GM21576 (cell line): ENCODE results near the gene CPED1.
A peak's percentile ranks its signal among the peaks of the same experiment; 100 is the strongest.
"Not testable (repeated sequence)": the region's sequence is repeated elsewhere in the genome, so short reads cannot be mapped to it uniquely, and the experiment has no call there.

Experiments used
- ATAC-seq: cut with Tn5 transposase; IDR thresholded peaks from one replicate; pipeline ENCODE4 v1.9.1; 2021; ENCODE audit warnings: mild to moderate bottlenecking, moderate library complexity; ENCODE audit not compliant: unreplicated experiment

CPED1 gene

DNA sequence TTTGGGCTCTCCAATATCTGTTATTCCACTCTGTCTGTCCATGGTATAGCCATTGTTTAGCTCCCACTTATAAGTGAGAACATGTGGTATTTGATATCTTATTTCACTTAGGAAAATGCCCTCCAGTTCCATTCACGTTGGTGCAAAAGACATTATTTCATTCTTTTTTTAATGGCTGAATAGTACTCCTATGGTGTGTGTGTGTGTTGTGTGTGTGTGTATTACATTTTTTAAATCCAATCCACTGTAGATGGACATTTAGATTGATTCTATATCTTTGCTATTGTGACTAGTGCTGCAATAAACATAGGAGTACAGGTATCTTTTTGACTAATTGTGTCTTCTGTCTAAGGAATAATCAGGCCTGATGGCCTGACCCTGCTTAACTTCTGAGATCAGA lies 7.4 kb upstream of the CPED1 start:
- no peak for ATAC-seq

DNA sequence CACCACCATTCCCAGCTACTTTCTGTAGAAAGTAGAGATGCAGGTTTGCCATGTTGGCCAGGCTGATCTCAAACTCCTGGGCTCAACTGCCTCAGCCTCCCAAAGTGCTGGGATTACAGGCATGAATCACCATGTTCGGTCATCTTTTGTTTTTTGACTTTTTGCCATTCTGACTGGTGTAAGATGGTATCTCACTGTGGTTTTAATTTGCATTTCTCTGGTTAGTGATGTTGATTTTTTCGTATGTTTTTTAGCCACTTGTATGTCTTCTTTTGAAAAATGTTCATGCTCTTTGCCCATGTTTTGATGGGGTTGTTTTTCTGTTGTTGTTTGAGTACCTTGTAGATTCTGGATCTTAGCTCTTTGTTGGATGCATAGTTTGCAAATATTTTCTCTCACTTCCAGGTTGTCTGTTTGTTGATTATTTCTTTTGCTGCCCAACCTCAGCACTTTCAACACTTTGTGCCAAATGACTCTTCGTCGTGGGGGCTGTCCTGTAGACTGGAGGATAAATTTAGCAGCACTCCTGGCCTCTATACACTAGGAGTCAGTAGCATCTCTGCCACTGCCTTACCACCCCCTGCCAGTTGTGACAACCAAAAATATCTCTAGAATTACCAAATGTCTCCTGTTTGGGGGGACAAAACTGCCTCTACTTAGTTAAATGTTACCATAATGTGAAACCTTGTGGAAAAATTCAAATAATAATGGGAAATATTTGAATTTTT lies 6.5 kb upstream of the CPED1 start:
- ATAC-seq: no peak

DNA sequence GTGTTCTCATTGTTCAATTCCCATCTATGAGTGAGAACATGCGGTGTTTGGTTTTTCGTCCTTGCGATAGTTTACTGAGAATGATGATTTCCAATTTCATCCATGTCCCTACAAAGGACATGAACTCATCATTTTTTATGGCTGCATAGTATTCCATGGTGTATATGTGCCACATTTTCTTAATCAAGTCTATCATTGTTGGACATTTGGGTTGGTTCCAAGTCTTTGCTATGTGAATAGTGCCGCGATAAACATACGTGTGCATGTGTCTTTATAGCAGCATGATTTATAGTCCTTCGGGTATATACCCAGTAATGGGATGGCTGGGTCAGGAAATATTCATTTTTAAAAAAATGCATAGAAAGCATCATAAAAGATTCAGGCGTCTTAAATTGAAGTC lies 4.9 kb upstream of the CPED1 start:
- not testable (repeated sequence) for ATAC-seq

DNA sequence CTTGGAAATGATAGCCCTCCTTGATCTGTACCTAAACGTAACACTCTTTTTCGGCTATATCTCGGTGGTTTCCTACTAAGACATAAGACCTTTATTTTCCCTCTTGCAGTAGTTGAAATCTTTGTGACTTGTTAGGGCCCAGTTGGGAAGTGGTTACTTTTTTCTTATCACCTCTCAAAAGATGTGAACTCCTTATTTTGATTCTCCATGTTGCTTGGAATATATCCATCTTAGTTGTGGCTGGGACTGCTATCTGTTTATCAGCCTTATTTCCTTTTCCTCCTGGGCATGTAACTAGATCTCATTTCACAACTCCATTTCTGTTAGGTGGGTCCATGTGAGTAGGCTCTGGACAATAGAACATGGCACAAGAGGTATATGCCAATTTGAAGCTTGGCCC lies 4.1 kb upstream of the CPED1 start:
- ATAC-seq: no peak

DNA sequence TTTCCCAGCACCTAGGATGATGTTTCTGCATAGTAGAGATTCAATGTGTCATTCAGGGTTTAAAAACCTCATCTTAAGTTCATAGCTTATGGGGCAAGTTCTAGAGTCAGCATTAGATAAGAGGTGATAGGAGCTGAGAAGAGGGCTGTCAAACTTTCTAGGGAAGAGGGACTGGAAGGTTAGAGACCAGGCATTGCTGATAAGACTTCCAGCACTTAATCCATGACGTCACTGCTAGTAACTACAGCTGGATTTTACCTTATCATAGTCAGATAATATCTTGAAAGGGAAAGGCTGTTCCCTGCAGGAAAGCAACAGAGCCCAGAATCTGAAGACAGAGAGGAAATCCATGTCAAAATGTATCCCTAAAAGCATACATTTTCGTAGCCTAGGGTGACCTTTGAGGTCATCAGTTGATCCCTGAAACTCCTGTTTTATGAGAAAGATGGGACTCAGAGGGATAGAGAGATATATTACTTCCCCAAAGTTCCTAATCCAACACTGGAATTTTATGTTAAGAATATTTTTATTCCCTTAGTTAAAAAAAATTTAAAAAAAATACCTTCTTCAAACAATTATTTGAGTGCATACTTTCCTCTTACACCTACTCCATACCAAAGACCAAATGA lies 3.3 kb upstream of the CPED1 start:
- no peak for ATAC-seq

DNA sequence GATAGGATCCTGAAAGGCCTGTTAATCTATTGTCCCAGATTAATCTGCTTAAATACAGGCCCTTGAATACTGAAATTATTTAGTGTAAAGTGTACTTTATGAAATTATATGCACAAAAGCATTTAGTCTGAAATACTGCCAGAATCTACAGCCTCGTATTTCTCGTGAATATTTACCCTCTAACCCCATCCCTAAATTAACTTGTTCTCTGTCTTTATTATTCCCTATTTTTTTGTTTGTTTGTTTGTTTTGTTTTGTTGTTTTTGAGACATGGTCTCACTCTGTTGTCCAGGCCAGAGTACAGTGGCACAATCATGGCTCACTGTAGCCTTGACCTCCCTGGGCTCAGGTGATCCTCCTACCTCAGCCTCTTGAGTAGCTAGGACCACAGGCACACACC lies 2.7 kb upstream of the CPED1 start:
- no peak for ATAC-seq

DNA sequence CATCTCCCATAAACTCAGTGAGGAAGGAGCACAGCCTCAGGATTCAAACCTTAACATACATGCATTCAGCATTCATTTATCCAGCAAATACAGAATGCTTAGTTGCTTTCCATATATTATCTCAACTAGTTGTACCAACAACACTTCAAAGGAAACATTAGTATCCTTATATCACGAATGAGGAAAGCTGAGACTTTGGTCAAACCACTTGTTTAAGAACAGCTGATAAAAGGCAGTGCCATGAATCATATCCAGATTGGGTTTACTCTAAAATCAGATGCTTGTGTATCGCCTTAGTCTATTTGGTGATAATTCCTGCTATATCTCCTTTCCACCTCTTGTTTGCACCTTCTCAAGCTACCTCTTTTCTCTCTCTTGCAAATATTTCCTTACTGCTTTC lies 1.9 kb upstream of the CPED1 start:
- ATAC-seq: no peak

DNA sequence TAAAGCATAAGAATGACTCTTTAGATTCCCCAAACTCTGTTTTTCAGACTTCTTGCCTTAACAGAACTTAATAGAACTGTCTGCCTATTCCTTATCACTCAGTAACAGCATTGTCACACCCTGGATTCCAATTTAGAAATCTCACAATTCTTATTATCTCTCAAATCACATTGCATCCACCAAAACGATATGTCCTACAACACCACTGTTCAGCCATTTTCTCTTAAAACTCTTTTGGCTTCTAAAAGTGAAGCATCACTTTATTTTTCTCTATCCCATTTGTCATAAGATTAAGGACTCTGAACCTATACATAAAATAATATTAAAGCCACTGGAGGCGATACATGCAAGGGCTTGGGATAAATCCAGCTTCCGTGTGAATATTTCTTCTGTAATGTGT lies 1.2 kb upstream of the CPED1 start:
- ATAC-seq: no peak

DNA sequence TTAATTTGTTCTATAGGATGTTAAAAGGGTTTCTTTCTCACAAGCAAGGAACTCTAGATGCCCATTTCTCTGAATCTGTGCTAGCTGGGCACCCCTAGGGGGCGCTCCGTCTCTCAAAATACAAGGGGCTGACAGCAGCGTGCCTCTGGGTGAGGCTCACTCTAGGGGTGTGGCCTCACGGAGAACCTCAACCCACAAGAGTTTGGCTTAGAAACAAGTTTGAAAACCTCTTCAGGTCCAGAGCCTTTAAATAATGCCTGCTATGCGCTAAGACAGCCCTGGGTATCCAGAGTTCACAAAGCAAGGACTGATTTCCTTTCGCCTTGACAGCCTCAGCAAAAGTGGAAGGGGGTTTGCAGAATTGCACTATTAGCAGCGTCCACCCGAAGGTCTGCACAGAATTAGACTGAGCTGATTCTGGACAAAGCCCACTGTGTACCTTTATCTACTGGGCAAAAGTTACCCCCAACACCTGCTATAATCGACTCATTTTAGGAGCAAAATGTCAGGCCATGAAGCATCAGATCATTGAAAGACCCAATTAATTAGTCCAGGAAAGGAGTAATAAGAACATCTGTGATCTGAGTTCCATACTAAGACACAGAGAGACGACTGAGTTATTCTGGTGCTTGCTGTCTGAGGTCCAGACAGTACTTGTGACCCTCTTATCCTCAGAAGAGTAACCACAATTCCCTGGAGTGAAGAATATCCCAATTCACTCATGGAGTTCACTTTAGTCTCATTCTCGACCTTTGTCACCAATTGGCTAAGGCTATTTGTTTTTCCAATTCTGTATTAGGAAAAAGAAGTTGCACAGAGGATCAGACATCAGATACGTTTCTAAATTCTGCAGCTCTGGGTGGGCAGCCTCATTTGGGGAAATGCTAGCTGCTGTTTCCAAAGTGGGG lies 574 bp upstream of the CPED1 start:
- ATAC-seq: peak; percentile 95

DNA sequence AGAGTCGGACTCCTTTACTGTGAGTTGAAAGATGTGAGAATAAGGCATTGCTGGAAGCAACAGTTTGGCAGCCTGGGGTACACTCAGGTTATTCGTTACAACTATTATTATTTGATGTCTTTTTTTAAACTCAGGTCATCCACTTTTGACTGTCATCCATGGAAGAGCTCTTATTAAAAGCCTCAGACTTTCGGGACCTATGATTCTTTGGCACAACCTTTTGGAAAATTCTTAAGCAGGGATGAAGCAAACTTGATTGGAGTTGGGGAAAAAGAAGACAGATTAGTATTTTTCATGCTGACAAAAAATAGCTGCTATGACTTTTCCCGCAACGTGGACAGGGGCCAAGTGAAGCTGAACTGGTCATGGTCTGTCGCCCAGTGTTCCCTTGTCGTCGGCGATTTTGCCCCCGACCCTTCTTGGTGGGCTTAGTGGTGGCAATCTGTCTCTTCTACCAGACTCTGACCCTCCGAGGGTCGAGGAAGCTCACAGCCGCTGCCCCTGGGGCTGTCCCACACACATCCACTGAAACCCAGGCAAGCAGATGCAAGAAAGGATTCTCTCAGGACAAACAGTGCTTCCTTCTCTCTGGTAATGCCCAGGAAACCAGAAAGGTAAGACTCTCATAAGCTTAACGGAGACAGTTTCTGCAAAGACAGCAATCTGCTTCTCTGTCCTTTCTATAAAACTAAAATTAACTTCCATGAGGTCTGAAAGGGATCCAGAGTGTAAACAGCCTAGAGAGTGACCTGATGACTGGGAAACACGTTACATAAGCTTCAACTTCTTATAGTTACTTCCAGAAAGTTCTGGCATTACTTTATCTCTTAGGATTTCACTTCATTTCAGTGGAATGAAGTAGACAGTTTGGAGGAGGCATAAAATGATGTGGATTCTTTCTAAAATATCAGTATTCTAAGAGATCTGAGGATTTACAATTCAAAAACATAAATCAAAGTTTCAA lies 1.0 kb downstream of the CPED1 start:
- no peak for ATAC-seq

DNA sequence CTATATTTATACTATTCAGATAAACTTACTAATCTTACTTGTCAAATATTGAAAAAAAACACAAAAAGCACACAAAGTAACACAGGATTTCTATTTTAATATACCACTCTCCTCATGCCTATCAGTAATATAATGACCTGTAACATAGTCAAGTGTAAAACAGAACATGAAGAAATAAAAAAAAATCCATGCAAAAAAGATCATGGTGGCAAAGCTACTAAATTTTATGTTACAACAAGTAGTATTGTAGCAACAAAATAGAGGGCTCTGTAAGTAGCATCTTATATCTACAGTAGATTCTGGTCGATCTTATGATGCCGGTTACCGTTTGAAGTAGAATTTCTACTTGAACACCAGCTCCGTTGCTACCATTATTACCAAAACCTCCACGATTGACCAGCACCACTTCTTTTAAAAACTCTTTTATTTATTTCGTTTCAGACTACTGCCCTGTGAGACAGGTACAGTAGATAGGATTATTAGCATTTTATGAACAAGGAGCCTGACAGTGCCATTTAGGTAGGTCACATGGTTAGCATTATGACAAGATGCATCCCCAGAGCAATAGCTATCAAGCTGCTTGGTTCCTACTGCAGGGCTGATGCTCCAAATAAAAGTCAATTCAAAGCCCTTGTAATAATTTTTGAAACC lies 2.1 kb downstream of the CPED1 start:
- no peak for ATAC-seq

DNA sequence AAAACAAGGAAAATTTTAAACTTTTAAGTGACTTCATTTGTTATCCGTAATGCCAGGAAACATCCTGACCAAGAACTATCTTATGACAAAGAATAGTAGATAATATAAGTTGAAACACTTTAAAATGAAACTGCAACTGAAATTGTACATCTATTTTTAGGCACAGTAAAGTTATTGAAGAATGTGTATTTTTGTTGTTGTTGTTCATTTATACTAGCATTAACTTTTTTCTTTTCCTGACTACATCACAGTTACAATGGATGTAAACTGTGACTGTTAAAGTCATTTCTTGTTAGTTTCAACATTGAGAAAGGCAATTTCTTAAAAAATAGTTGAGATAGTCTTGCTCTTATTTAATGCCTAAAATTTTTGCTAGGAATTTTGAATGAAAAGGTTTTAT lies 2.6 kb downstream of the CPED1 start:
- no peak for ATAC-seq

DNA sequence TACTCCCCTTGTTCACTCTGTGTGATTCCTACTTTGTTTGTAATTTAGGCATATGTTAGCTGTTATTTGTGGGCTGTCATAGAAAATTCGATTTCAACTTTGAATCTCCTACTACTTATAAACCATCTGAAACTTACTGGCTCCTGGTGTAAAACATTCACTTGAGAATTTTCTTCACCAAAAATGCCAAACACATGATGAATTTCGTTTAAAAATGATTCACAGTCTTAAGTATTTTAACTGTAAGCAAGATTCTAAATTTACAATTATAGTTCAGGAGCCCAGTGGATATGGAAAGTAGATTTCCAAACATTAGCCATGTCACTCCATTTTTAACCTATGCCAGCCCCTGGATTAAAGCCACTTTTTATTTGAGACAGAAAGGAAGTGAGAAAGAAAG lies 3.1 kb downstream of the CPED1 start:
- no peak for ATAC-seq

DNA sequence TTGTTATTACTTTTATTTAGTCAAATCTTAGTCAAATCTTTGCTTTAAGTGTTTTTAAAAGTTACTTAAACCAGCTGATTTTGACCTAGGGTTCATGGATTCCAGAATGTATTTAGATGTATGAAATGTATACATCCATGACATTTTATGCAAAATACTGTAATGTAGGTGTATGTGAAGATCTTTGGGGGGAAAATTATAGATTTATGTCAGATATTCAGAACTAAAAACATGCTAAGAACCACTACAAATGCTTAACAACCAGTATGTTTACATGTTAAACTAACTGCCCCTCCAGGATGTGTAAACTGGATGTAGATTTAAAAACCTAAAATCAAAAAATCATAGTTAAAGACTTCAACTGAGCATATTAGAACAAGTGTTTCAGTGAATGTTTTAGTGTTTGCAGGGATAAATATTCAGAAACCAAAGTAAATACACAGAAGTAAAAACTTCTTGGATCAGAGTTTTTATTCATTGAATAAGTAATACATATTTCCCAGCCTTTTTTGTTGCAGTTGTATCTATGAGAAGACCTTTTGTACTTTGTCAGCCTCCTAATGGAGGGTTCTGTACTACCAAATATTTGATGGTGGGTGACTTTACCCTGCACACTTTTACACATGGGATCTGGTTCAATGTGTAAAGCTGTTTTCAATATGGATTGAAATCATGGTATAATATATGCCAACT lies 3.9 kb downstream of the CPED1 start:
- ATAC-seq: no peak

DNA sequence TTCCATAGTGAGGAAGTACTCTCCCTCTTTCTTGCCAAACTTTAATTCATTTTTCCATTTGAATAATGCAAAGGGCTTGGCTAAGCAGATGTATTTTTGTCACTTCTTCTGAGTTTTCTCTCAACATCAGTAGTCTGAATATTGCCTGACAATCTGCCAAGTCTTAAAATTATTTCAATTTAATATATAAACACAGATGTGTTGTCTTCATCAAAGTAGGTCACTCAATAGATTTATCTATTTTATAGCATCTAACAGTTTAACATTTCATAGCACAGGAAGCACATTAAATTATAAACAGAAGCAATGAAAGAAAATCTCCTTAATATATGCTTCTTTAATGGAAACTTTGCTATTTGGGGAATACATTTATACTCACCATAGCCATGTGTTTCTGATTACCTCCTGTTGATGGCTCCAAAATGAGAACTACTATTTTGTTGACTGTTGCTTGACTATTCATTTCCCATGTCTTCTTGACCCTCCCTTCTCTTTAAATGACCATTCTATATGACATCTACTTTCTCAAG lies 4.5 kb downstream of the CPED1 start:
- no peak for ATAC-seq

DNA sequence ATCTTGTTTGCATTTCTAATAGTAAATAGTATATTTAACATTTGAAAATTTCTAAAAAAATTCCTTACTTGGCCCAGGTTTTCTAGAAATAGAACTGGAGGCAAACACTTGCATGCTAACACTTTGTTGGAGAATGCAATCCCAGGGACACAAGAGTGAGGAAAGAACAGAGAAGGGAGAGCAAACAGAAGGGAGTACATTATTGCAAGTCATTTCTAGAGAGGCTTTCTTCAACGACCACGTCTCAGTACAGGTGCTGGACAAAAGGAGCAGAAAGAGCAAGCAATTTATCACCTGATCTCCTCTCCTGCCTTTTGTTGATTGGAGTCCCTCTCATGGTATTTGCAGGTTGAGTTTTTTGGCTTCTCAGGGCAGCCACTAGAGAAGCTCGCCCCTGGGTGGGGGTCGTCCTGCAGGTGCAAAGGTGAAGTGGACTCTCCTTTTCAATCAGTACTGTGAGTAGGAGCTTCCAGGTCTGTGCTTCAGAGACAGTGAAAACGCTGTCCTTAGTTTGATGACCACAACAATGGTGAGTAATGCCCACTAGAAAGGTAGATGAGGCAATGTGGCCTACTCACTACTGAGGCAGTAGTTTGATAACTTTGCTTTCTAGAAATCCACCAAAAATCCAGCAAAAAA lies 5.2 kb downstream of the CPED1 start:
- no peak for ATAC-seq

DNA sequence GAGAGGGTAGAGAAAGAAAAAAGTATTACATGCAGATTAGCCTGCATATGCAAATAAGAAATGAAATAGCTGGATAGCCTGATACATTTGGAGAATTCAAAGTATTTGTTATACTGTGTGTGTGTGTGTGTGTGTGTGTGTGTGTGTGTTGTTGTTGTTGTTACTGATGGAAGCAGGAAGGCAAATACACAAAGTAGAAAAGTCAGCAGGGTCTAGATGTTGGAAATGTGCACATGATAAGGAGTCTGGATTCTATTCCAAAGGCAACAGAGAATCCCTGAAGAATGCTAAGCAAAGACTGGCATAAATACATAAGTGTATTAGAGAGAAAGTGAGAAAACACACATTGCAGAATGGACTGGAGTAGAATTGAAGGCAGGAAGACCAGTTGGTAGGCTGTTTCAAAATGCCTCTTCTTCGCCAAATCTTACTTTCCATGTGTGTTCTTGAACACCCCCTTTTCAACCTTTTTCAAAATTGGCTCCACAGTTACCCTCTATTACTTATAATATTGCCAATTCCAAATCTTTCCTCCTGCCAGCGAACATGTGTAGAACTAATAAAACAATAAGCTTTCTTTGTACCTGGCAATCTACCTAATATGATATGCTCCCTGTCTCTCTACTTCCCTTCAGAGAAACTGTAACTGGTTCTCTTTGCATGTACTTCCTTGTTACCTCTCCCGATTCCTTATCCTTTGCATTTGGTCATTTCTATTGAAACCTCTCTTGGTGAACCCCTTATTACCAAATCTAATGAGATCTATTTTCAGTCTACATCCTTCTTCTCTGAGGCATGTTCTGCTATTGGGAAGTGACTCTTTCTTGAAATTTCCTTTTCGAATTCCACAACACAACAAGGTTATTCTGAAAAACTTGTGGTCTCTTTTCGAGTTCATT lies 6.2 kb downstream of the CPED1 start:
- no peak for ATAC-seq

DNA sequence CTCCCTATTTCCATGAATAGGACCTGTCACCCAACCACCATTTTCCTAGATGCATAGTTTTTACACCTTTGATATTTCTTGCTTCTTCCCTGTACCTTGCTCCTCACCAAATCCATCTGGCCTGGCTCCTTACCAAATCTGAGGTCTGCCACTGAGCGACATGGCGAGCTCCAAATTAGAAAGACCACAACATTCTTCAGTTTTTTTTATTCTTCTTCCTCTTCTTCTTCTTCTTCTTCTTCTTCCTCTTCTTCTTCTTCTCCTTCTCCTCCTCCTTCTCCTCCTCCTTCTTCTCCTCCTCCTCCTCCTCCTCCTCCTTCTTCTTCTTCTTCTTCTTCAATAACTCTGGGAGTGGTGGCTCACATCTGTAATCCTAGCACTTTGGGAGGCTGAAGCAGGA lies 7.1 kb downstream of the CPED1 start:
- ATAC-seq: no peak
